ENCODE results near the gene PLEKHA1. TPM values are rescaled to one million over a fixed set of nuclear protein-coding genes. Genes with fewer than 3 reads are reported as not detected.

Gene PLEKHA1
- total and polyA plus RNA-seq, 2 donors (not counting 3 experiments of a cell fraction or from before 2014, with no cell fraction given), result 21.6 to 58.8 TPM

DNA sequence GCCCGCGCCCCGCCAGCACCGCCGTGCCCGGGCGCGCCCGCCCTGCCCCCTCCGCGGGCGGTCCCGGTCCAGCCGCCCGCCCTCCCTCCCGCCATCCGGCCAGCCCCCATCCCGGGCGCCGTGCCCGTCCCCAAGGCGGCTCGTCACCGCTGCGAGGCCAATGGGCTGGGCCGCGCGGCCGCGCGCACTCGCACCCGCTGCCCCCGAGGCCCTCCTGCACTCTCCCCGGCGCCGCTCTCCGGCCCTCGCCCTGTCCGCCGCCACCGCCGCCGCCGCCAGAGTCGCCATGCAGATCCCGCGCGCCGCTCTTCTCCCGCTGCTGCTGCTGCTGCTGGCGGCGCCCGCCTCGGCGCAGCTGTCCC, 86.8 kb downstream of the PLEKHA1 start, which contains the start of gene HTRA1:
TSS of gene HTRA1 (plus strand) at position 187 of the 362 bp plus-strand sequence. CDS start at position 287, 100 bp downstream.
- Histone ChIP-seq H3K4me1 (ENCODE audit: control insufficient read depth, extremely low read depth, insufficient read depth, low read length) (peaks cover 14% of the 10 kb centered on the region), H2AFZ (ENCODE audit: low read depth, low read length) (peak within 1 kb of the TSS; percentile 79), H3K9me3 (replicated peaks; ENCODE audit: control insufficient read depth, insufficient read depth, low read length) (no peaks in the 10 kb centered on the region), H3K27me3 (ENCODE audit: control insufficient read depth in 2 of 2, insufficient read depth in 2 of 2, low read length in 2 of 2) (no peaks in the 10 kb centered on the region), H3K79me2 (ENCODE audit: control insufficient read depth, insufficient read depth, low read length) (peaks cover 13% of the 10 kb centered on the region), H3K36me3 (ENCODE audit: control insufficient read depth in 2 of 2, extremely low read depth in 1 of 2, insufficient read depth in 2 of 2, low read length in 2 of 2) (no peaks in the 10 kb centered on the region), H3K27ac (ENCODE audit: insufficient read depth, low read depth, low read length) (peak within 1 kb of the TSS; percentile 46), H3K4me3 (replicated peaks in 1 of 3; ENCODE audit: insufficient read depth in 1 of 3, low read depth in 1 of 3, low read length in 3 of 3) (peak within 1 kb of the TSS; percentile 71 to 92 (median 88)), H3K4me2 (ENCODE audit: insufficient read depth, low read length) (peak within 1 kb of the TSS; percentile 89), H3K9ac (replicated peaks; ENCODE audit: extremely low read depth, insufficient read depth, low read length) (peak within 1 kb of the TSS; percentile 84), H3K9me1 (replicated peaks; ENCODE audit: control insufficient read depth, extremely low read depth, insufficient read depth, low read length) (no peaks in the 10 kb centered on the region), H4K20me1 (replicated peaks; ENCODE audit: control insufficient read depth, extremely low read depth, insufficient read depth, low read length) (no peaks in the 10 kb centered on the region)
- no TSS peak for BruUV-seq (replicated peaks)
- intact Hi-C loops (cut with micrococcal nuclease) (loop anchor here (1.0 to 10.0 kb wide), 2 partner anchors 33 to 1953 kb away; partner anchors contain the start of gene OAT), dilution Hi-C loops (cut with MboI; ENCODE audit: extremely low pct_ligation_motif_present, low sequenced_read_pairs) (no loop called here)
- no peak for FAIRE-seq
- TF ChIP-seq, protein P1, sequence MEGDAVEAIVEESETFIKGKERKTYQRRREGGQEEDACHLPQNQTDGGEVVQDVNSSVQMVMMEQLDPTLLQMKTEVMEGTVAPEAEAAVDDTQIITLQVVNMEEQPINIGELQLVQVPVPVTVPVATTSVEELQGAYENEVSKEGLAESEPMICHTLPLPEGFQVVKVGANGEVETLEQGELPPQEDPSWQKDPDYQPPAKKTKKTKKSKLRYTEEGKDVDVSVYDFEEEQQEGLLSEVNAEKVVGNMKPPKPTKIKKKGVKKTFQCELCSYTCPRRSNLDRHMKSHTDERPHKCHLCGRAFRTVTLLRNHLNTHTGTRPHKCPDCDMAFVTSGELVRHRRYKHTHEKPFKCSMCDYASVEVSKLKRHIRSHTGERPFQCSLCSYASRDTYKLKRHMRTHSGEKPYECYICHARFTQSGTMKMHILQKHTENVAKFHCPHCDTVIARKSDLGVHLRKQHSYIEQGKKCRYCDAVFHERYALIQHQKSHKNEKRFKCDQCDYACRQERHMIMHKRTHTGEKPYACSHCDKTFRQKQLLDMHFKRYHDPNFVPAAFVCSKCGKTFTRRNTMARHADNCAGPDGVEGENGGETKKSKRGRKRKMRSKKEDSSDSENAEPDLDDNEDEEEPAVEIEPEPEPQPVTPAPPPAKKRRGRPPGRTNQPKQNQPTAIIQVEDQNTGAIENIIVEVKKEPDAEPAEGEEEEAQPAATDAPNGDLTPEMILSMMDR (IDR thresholded peaks at IDR 0.05; ENCODE audit: extremely low read depth in 1 of 2, insufficient read depth in 1 of 2, low read depth in 1 of 2, low read length in 2 of 2), result no peak
- peak; percentile 58 for TF ChIP-seq POLR2A (IDR thresholded peaks at IDR 0.05; ENCODE audit: low read depth, low read length)
- TF ChIP-seq, protein P2, sequence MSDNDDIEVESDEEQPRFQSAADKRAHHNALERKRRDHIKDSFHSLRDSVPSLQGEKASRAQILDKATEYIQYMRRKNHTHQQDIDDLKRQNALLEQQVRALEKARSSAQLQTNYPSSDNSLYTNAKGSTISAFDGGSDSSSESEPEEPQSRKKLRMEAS (IDR thresholded peaks at IDR 0.05; ENCODE audit: insufficient read depth, insufficient read length), result no peak
- no peak for TF ChIP-seq GATA2 (IDR thresholded peaks at IDR 0.05; ENCODE audit: insufficient read depth, insufficient read length, low read depth, low read length)
- peak; percentile 59 for TF ChIP-seq POLR2AphosphoS5 (IDR thresholded peaks at IDR 0.05; ENCODE audit: insufficient read depth, low read depth, low read length)
- ChIA-PET POLR2A (no interaction called here), CTCF (interaction anchor here (1.1 to 3.0 kb wide), 3 partner anchors 33 to 104 kb away, joined by 5 to 15 read pairs (median 9); no protein-coding TSS in a partner anchor)
- peak; percentile 67 for DNase-seq (ENCODE audit: low read depth, low spot score)
